ENCODE measurements around the gene SHROOM2. TPM values are rescaled to one million over a fixed set of nuclear protein-coding genes. Genes with fewer than 3 reads are reported as not detected.

The SHROOM2 gene
- total RNA-seq, 1 experiment from 2014 or later = 14.2 TPM

- no peaks in the 10 kb centered on the region for H3K27me3 ChIP-seq (replicated peaks; ENCODE audit: control insufficient read depth, insufficient read depth, low read length)
- POLR2A ChIA-PET = no interaction called here
- TF ChIP-seq CTCF (IDR thresholded peaks at IDR 0.05; ENCODE audit: insufficient read depth in 1 of 2, low read depth in 1 of 2, low read length in 1 of 2, severe bottlenecking in 1 of 2, unreplicated experiment in 1 of 2) = no peak
- H3K4me3 ChIP-seq (ENCODE audit: low read depth, low read length) = no peak overlapping the region
- Mint-ChIP-seq H3K9me3 (ENCODE audit: unreplicated experiment) (peaks cover 8% of the 10 kb centered on the region), H3K4me3 (ENCODE audit: unreplicated experiment) (no peak overlapping the region), H3K36me3 (ENCODE audit: insufficient read depth, unreplicated experiment) (peaks cover 12% of the 10 kb centered on the region), H3K27ac (ENCODE audit: unreplicated experiment) (no peak overlapping the region), H3K4me1 (ENCODE audit: low read depth, unreplicated experiment) (peaks cover 18% of the 10 kb centered on the region), H3K27me3 (ENCODE audit: insufficient read depth, unreplicated experiment) (no peaks in the 10 kb centered on the region)
- intact Hi-C loops (cut with micrococcal nuclease; ENCODE audit: unreplicated experiment) = no loop called here
- BruUV-seq (replicated peaks) = no TSS peak
- CTCF ChIA-PET = no interaction called here
- H3K4me1 ChIP-seq = no peaks in the 10 kb centered on the region
- DNase-seq = no peak
- no peaks in the 10 kb centered on the region for H3K9me3 ChIP-seq
- H3K36me3 ChIP-seq (ENCODE audit: control insufficient read depth, insufficient read depth, low read length) = no peaks in the 10 kb centered on the region
These were observed 38.6 kb upstream of the SHROOM2 start for GRCh38 chrX:9747644-9748043.

GRCh38 chrX:9749146-9749692 is 37.0 kb upstream of the SHROOM2 start:
- H3K9me3 ChIP-seq = no peaks in the 10 kb centered on the region
- no peak for TF ChIP-seq CTCF (IDR thresholded peaks at IDR 0.05; ENCODE audit: insufficient read depth in 1 of 2, low read depth in 1 of 2, low read length in 1 of 2, severe bottlenecking in 1 of 2, unreplicated experiment in 1 of 2)
- H3K36me3 ChIP-seq (ENCODE audit: control insufficient read depth, insufficient read depth, low read length) = no peaks in the 10 kb centered on the region
- H3K27me3 ChIP-seq (replicated peaks; ENCODE audit: control insufficient read depth, insufficient read depth, low read length) = no peaks in the 10 kb centered on the region
- peaks cover 18% of the 10 kb centered on the region for H3K4me1 Mint-ChIP-seq (ENCODE audit: low read depth, unreplicated experiment)
- peaks cover 12% of the 10 kb centered on the region for H3K36me3 Mint-ChIP-seq (ENCODE audit: insufficient read depth, unreplicated experiment)
- no peak for DNase-seq
- no peaks in the 10 kb centered on the region for H3K4me1 ChIP-seq
- intact Hi-C loops (cut with micrococcal nuclease; ENCODE audit: unreplicated experiment) = no loop called here
- BruUV-seq (replicated peaks) = no TSS peak
- CTCF ChIA-PET = no interaction called here
- POLR2A ChIA-PET = no interaction called here
- H3K4me3 ChIP-seq (ENCODE audit: low read depth, low read length) = no peak overlapping the region
- no peak overlapping the region for H3K27ac Mint-ChIP-seq (ENCODE audit: unreplicated experiment)
- no peaks in the 10 kb centered on the region for H3K27me3 Mint-ChIP-seq (ENCODE audit: insufficient read depth, unreplicated experiment)
- no peak overlapping the region for H3K4me3 Mint-ChIP-seq (ENCODE audit: unreplicated experiment)
- H3K9me3 Mint-ChIP-seq (ENCODE audit: unreplicated experiment) = peaks cover 8% of the 10 kb centered on the region

- Mint-ChIP-seq H3K9me3 (ENCODE audit: unreplicated experiment) (no peaks in the 10 kb centered on the region), H3K27ac (ENCODE audit: unreplicated experiment) (no peak overlapping the region), H3K36me3 (ENCODE audit: insufficient read depth, unreplicated experiment) (no peaks in the 10 kb centered on the region), H3K4me1 (ENCODE audit: low read depth, unreplicated experiment) (no peaks in the 10 kb centered on the region), H3K4me3 (ENCODE audit: unreplicated experiment) (no peak overlapping the region), H3K27me3 (ENCODE audit: insufficient read depth, unreplicated experiment) (no peaks in the 10 kb centered on the region)
- CTCF ChIA-PET = no interaction called here
- Histone ChIP-seq H3K9me3 (no peaks in the 10 kb centered on the region), H3K4me1 (no peaks in the 10 kb centered on the region), H3K36me3 (ENCODE audit: control insufficient read depth, insufficient read depth, low read length) (no peaks in the 10 kb centered on the region), H3K27me3 (replicated peaks; ENCODE audit: control insufficient read depth, insufficient read depth, low read length) (no peaks in the 10 kb centered on the region), H3K4me3 (ENCODE audit: low read depth, low read length) (no peak overlapping the region)
- TF ChIP-seq CTCF (IDR thresholded peaks at IDR 0.05; ENCODE audit: insufficient read depth in 1 of 2, low read depth in 1 of 2, low read length in 1 of 2, severe bottlenecking in 1 of 2, unreplicated experiment in 1 of 2) = no peak
- BruUV-seq (replicated peaks) = no TSS peak
- intact Hi-C loops (cut with micrococcal nuclease; ENCODE audit: unreplicated experiment) = no loop called here
- POLR2A ChIA-PET = no interaction called here
- no peak for DNase-seq
These were observed 28.9 kb upstream of the SHROOM2 start for GRCh38 chrX:9757366-9757765.
